KG1 (cell line): Measurements from ENCODE around the gene PRKAG1.

Experiments
- DNase-seq: peaks from one replicate; lab custom pipeline; 2025; lab: John Stamatoyannopoulos, UW

PRKAG1 gene

DNA sequence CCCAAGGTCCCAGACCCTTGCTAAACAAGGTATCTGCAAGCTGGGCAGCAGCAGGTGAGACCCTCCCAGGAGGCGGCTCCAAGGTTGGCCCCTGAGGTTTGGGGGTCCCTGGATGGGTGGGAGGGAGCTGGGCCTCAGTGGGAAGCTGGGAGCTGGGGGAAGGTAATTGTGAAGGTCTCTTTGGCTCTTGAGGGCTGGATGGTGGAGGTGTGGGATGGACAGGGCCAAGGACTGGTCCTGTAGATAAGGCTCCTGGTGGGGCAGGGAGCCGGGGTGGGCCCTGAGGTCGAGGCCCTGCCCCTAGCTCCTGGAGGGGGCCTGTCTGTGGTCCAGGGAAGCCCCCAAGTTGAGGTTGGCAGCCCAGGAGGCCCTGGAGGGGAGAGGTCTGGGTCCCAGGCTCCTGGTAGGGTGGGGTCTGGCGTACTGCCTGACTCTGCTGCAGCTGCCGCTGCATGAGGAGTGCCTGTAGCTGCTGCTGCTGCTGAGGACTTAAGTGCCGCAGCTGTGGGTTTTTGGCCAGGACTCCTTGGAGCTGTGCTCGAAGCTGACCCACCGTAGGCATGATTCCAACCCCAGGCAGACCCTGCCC lies 13.1 kb upstream of the PRKAG1 start:
- DNase-seq = no peak

DNA sequence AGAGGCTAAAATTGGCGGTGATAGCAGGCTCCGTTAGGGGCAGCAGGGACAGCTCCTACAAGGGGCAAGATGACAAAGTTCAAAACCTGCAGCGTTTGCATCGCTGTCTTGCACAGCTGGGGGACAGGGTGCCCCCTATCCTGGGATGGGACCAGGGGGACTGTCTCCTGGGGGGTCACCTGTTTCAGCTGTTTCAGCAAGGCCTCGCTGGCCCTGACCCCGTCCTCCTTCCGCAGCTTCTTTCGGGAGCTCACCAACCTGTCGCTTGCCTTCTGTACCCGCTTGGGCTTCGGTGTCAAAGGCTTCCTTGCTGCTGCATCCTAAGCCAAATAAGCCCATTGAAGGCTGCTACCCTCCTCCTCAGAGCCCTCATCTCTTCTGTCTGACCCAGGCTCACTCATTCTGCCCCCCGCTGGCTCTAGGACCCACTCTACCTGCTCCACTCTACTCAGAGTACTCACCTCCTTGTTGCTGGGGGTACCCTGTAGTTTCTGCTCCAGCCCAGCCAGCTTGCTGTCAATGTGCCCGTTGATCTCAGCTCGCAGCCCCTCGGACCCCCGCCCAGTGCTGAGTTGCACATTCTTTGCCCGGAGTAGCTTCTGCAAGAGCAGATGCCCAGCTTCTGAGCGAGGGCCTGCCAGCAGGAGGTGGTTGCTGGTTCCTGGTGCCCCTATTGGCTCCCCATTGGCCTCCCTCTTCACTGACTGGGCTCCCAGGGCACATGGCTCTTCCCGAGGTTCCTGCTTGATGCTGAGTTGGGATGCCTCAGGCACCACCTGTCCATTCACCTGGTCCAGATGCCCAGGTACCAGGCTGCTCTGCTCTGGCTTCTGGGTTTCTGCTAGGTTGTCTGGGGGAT lies 12.4 kb upstream of the PRKAG1 start:
- no peak for DNase-seq

DNA sequence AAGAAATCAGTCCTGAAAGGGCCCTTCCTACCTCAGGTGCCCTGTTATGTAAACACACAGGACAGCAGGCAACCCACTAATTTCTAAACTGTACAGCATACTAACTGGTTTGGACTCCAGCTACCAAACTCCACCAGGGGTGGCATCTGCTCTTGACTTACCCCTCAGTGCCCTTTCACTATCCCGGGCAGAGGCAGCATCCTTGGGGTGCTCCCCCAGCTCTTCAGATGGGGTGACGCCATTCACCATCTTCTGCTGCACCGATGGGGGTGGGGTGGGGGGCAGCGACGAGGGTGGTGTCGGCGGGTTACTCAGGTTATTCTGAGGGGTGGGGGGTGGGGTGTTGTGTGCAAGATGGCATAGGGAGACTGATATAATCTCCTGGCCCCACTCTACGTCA lies 11.5 kb upstream of the PRKAG1 start:
- DNase-seq = no peak

DNA sequence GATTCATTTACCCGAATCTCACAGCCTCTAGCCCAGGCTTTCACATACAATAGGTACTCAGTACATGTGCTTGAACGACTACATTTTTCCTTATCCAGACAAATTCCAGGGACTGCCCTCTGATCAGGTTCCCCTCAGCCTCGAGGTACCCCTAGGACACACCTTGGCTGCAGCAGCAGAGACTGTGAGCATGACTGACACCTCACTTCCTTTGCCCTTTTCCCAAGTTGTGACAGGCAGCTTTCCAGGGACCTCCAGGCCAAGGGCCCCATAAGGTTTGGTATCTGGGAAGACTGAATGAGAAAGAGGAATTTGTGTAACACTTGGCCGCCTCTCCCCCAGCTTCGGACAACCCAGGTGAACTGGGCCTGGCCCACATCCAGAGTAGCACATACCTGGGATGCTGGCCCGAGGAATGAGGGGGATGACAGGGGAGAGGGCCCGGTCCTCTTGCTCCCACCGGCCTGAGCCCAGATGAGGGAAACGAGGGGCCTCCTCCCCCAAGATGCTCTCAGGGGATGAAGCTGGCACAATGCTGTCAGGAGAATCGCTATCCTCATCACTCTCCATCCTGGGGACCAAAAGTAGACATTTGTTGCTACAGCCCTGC lies 10.2 kb upstream of the PRKAG1 start:
- no peak for DNase-seq

DNA sequence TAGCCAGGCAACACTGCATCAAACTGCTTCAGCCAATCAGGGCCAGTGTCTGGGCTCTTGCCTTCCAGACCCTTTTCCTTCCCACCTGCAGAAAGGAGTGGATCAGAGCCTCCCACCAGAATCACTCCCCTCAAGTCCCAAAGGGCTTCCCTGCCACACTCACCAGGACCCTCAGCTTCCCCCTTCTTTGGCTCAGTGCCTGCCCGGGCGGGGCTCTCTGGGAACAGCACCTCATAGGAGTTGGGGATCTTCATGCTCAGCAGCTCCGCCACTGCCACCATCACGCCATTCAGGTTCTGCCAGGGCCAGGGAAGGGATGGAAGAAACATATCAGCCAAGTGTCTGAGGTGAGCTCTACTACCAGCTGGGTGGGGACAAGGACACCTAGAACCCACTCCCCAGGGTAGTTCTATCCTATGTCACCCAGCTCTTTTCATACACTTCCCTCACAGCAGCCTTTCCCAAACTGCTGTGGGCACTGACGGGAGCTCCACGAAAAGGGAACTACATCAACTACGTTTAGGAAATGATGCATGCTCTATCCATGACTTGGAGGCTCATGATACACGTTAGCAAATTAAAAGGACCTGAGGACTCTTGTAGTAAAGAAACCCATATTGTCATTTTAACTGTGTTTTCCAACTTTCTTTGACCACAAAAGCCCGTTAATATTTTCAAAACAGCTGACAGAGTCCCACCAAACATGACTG lies 9.4 kb upstream of the PRKAG1 start:
- no peak for DNase-seq

DNA sequence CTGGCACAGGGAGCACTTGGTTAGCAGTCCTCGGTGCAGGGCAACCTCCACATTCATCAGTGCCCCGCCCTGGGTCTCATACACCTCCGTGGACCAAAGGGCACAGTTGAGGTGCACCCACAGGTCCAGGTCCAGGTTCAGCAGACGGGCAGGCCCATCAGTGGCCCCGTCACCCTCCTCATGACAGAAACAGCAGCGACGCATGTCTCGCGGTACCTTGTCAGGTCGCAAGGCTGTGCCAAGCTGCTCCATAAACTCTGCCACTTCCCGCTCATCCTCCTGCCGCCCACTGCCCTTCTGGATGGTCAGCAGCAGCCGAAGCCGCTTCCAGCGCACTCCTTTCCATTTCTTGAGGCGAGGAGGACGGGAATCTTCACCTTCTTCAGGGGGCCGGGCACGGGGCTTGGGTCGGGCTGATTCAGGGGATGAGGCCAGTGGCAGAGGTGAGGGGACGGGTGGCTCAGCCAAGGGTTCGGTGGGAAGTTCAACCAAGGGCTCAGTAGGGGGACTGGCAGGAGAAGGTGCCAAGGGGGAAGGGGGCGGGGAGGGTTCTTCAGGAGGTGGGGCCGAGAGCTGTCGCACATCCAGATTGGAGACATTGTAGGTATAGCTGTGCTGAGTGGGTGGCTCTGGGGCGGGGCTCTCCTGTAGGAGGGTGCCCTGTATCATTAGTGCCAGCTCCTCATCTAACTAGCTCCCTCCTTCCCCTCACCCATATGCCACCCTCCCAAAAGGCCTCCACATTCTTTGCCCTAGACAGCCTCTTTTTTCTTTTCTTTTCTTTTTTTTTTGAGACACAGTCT lies 8.3 kb upstream of the PRKAG1 start:
- no peak for DNase-seq

DNA sequence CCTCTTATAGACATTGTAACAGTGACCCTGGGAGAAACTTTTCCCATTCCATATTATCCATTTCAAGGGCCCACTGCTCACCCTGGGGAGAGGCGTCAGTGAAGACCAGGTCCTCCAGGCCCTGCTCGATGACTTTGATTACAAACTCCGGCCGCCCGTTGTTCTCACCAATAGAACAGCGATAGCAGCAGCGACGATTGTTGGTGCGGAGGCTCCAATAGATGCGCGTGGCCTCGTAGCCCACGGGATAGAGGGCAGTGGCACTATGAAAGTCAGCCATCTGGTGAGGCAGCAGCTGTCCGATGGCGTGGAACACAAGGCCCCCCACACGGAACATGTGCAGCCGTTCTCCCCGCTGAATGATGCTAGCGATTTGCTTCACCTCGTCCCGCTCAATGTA lies 7.5 kb upstream of the PRKAG1 start:
- no peak for DNase-seq

DNA sequence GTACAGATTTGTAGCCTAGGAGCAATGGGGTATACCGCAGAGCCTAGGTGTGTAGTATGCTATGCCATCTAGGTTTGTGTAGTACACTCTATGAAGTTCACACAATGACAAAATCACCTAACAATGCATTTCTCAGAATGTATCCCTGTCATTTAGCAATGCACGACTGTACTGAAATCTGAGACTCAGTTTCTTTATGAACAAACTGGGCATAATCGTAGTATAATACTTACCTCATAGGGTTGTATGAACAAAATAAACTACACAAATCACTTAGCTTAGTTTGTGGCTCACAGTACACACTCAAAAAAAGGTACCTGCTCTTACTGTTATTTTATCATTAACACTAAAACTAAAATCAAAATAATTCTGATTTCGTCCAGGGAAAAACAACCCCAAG lies 6.9 kb upstream of the PRKAG1 start:
- no peak for DNase-seq

DNA sequence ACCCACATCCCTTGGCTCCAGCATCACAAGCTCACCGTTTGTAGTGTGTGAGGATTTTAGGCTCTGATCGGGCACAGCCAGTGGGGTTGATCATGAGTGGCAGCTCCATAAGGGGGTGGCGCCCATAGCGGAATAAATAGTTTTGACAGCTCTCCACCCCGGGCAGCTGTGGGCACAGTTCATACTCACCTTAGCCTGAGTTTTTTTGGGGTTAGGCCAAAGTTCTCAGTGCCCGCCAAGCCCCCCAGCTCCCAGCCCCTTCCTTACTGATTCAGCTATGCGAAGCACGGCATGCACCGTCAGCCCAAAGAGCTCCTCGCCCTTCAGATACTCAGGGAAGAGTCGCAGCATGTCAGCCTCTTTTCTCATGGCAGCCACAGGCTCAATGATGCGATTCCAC lies 6.0 kb upstream of the PRKAG1 start:
- DNase-seq = no peak

DNA sequence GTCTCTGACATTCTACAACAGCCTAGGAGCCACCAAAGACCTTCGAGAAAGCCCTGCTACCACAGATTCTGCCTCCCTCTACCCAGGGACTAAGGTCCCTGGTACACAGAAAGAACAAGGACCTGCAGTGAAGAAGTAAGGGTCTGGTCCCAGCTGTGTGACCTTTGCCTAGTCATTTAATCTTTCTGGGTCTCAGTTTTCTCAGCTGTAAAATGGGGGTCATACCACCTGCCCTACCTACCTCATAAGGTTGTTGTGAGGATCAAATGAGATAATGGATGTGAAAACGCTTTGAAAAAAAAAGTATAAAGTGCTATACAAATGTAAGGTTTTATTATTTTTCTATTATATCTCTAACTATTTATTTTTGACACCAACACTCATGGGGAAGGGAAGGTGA lies 5.2 kb upstream of the PRKAG1 start:
- DNase-seq = no peak

DNA sequence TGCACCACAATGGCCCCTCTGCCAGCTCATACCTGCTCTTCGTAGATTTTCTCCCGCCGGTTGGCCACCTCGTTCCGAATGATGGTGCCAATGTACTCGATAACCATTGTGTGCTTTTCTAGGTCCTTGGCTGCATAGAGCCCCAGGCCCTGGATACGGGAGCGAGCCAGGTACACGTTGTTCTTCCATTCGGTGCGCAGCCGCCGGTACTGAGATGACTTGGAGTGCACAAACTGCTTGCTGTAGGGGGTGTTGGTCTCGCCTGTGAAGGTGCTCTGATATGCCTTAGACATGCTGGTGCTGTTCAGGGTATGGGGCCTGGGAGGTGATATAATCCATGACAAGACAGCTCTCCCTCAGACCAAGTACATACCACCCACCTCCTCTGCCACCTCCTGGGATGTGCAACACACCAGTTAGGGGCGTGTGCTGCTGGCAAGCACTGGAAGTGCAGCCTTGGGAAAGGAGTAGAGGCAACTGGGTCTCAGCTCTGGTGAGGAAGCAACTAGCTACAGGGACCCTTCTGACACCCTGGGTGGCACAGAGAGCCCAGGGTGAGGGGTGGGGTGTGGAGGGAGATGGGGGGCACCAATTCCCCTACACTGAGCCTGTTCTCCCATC lies 4.1 kb upstream of the PRKAG1 start:
- no peak for DNase-seq

DNA sequence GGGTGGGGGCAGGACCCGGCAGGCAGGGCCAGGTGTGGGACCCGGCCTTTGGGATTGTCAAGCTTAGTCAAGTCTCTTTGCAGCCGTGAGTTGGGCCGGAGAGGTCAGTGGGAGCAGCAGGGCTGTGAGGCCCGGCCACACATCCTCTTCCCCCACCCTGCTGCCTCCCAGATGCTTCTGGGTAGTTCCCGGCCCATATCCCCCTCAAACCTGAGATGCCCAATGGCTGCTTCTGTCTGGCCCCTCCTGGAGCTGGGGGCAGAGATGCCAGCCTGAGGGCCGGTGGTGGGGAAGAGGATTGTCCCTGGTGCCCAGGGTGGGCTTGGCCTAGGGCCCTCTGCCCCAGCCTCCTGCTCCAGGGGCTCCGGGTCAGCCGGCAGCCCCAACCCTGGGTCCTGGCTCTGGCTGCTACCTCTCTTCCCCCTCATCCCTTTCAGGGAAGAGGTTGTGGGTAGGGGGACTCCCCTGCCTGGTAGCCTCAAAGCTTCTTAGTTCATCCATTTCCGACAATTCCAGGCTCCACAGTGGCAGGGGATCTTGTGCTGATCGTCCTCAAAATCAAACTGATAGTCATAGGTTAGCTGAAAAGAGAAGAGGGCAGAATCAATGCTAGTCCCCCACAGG lies 2.8 kb upstream of the PRKAG1 start:
- DNase-seq = no peak

DNA sequence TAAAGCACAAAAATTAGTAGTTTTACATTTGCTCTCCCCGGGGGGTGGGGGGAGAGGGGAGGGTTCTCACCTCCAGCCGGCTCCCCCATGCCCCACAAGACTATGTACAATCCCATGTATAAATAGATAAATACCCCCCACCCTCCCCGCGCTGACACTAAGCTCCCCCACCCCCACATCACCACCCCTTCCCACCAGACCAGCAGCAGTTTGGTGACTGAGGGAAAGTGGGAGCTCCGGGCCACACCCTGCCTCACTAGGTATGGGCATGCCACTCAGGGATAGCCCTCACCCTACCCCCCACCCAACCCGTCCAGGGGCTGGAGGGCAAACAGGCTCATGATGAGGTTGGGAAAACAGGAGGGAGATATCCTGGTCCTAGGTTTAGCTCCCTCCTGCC lies 1.9 kb upstream of the PRKAG1 start:
- DNase-seq = no peak

DNA sequence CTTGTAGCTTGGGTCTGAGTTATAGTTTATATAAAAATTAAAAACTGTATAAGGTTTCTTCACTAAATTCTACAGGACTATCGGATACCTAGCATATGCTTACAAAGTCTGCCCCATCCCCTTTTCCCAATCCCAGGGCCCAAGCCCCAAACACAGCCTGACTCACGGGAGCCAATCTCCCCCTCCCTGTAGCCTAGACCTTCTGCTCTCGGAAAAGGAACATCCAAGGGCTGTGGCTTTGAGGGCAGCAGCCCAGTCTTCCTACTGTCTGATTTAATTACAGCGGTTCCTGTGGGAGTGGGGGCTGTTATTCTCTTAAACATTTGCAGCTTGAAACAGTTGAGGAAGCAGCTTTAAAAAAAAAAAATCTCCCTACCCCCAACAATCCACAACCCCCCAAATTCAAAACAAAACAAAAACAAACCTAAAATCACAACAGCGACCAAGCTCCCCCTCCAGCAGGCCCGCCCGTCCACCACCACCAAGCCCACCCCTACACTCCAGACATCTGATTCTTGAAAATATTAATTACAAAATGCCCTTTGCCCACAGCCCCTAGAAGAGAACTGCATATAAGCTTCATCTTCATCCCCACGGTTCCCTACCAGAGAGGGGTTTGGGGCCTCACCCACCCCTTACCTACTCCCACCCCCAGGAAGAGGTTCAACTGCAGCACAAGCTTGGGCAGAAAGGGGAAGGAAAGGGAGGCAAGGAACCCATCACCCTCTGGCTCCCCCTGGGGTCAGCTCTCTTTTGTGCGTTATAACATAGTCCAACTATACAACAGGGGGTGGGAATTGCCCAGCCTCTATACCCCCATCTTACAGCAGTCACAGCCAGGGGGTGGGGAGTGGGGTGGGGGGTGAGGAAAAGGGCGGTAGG lies 1.1 kb upstream of the PRKAG1 start:
- DNase-seq = peak; percentile 58

DNA sequence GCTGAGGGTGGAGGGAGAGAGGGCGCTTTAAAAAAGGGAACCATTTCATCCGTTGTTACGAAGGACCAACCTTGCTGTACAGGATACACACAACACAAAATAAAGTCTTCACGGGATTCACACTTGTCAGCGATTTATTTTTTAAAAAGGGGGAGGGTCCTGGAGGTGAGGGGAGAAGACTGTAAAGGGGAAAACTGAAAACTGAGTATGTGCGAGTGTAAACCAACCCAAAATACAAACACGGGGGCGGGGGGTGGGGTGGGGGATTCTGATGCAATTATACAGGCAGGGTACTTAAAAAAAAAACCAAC lies 499 bp upstream of the PRKAG1 start:
- DNase-seq = no peak

DNA sequence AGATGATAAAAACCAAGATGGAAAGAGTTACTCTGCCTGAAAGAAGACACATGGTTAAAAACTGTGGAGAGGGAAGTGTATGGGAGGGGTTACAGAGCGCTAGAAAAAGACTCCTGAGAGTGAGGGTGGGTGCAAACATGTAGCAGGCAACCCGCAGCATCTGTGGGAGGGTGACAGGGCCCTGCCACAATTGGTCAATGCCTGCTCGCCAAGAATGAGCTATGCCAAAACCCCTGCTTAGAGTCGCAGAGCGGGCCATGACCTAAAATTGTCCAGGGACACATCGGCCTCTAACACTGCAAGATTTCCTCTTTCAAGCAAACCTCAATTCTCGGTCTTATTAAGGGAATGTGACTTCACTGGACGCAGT lies 700 bp downstream of the PRKAG1 start:
- DNase-seq = no peak

DNA sequence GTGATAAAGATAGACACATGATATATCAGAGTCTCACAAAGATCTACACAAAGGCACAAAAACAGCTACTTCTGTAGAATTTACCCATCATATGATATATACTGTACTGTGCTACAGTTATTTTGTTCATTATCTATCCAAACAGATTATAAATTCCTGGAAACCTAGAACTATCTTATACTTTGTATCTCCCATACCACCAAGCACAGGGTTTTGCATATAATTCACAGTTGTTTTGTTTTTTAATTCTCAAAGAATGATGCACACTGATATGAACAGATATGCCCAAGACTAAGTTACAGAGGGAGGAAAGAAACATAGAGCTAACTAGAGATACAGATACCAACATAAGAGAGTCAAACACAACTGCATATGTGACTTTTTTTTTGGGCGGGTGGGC lies 3.4 kb downstream of the PRKAG1 start:
- DNase-seq = no peak

DNA sequence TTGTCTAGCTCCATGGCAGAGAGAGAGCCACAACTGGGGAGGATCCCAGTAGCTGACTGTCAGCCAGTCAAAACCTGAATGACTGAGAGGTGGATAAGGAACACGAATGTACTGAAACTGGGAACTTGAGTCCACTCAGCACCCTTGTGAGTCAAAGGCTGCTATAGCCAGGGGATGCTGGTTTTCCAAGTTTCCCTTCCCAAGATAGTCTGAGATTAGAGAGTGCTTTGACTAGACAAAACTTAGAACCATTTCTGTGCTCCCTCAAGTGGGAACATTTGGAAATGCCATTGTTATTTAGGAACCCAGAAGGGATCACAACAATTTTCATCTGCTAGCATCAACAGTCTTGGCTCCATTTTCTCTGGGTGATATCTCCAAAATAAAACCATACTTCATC lies 4.0 kb downstream of the PRKAG1 start:
- no peak for DNase-seq

DNA sequence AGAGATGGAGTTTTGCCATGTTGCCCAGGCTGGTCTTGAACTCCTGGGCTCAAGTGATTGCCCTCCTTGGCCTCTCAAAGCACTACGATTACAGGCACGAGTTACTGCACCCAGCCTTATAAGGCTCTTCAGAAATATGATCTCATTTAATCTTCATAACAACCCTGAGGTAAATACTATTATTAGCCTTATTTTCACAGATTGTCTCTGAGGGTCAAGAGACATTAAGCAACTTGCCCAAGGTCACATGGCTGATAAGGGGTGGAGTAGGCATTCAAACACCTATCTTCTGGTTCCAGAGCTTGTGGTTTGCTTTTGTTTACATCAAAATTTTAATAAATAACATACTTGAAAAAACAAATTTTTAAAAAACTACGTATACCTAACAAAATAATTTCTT lies 5.1 kb downstream of the PRKAG1 start:
- no peak for DNase-seq

DNA sequence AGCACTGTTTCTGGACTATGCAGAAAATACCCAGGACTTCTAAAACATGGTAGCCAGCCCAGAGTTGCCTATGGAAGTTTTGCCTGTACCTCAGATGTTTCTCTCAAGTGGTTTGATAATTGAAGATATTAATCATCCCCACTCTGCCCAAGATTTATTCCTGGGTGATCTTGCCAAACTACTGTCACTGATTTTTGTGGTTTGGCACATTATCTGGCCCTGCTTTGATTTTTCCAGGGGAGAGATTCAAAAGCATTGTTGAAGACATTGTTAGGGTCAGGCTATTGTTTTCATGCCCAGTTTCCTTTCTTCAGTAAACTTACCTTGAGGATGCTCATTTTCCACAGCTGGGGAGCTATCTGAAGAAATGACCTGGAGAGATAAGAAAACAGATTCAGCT lies 5.8 kb downstream of the PRKAG1 start:
- DNase-seq = no peak
